B cell (primary cell): Measurements from ENCODE around the gene RWDD4. TPM values are rescaled to one million over a fixed set of nuclear protein-coding genes. Genes with fewer than 3 reads are reported as not detected.

Experiments used
- ATAC-seq: fragments of 200-7000 bp; cut with Tn5 transposase; one replicate; pipeline ENCODE4 v1.10.0; 2021; ENCODE audit warnings: low read depth, mild to moderate bottlenecking, moderate number of reproducible peaks, moderate library complexity
- CTCF ChIA-PET: fragments of 350-600 bp; sonication (Branson Sonifier 250); formaldehyde crosslinking; loops from one replicate; lab custom pipeline; 2021; ENCODE audit warnings: antibody characterized with exemption, inconsistent platforms; lab: Charles Lee
- POLR2A ChIA-PET: fragments of 350-600 bp; sonication (Branson Sonifier 250); formaldehyde crosslinking; loops from one replicate; lab custom pipeline; 2021; ENCODE audit warnings: antibody characterized with exemption; lab: Charles Lee
- DNase-seq: peaks from one replicate; pipeline ENCODE4 v3.0.0; 2013
- H2AFZ ChIP-seq: 2 replicates; pipeline ENCODE4 v1.6.1; 2012; ENCODE audit warnings: mild to moderate bottlenecking, low read depth, low read length; ENCODE audit not compliant: insufficient read depth, poor library complexity, severe bottlenecking
- H3K27ac ChIP-seq, 2 donors: 1 replicate in 1 of 2; 2 replicates in 1 of 2; pipeline ENCODE4 v1.5.1; 2012 to 2013; ENCODE audit warnings: low read length in 2 of 2, mild to moderate bottlenecking in 2 of 2, moderate library complexity in 1 of 2
- H3K27me3 ChIP-seq, 4 experiments: fragments of 200-600 bp in 1 of 4; sonication (generic) in 1 of 4; replicated peaks in 1 of 4; 1 replicate in 2 of 4; 2 replicates in 2 of 4; pipeline versions ENCODE4 v1.6.1 to v1.7.0; 2013 to 2016; ENCODE audit warnings: low read length in 3 of 4, mild to moderate bottlenecking in 2 of 4, mixed read lengths in 1 of 4, moderate library complexity in 1 of 4; ENCODE audit not compliant: insufficient read depth in 4 of 4, control insufficient read depth in 3 of 4; ENCODE audit errors: control extremely low read depth in 1 of 4
- H3K36me3 ChIP-seq, 2 experiments: replicated peaks in 1 of 2; 1 replicate in 1 of 2; 2 replicates in 1 of 2; pipeline versions ENCODE4 v1.6.1 to v1.7.1; 2013; ENCODE audit warnings: low read length in 1 of 2; ENCODE audit not compliant: insufficient read depth in 2 of 2, control insufficient read depth in 1 of 2; ENCODE audit errors: control extremely low read depth in 1 of 2, extremely low read depth in 1 of 2
- H3K4me1 ChIP-seq, 2 donors: fragments of 200-600 bp in 1 of 2; sonication (generic) in 1 of 2; 1 replicate in 1 of 2; 2 replicates in 1 of 2; pipeline versions ENCODE4 v1.5.1 to v1.6.1; 2013 to 2017; ENCODE audit warnings: low read length in 2 of 2; ENCODE audit not compliant: control insufficient read depth in 2 of 2, insufficient read depth in 2 of 2
- H3K4me2 ChIP-seq: replicated peaks from 2 replicates; pipeline ENCODE3; 2012; ENCODE audit warnings: mild to moderate bottlenecking, low read depth, low read length; ENCODE audit not compliant: poor library complexity, severe bottlenecking
- H3K4me3 ChIP-seq, 5 experiments: fragments of 200-600 bp in 1 of 5; sonication (generic) in 1 of 5; 1 replicate in 3 of 5; 2 replicates in 2 of 5; pipeline versions ENCODE4 v1.5.1 to v1.7.0; 2011 to 2016; ENCODE audit warnings: low read length in 4 of 5, mild to moderate bottlenecking in 4 of 5, low read depth in 2 of 5, control low read depth in 1 of 5, moderate library complexity in 1 of 5; ENCODE audit not compliant: insufficient read depth in 1 of 5; ENCODE audit errors: control extremely low read depth in 1 of 5, extremely low read depth in 1 of 5
- H3K79me2 ChIP-seq: fragments of 200-600 bp; sonication (generic); one replicate; pipeline ENCODE4 v1.6.0; 2016; ENCODE audit warnings: low read length; ENCODE audit not compliant: control insufficient read depth, insufficient read depth
- H3K9ac ChIP-seq: fragments of 200-600 bp; sonication (generic); 2 replicates; pipeline ENCODE4 v1.6.1; 2017; ENCODE audit warnings: mild to moderate bottlenecking, low read length, moderate library complexity
- H3K9me3 ChIP-seq, 3 donors: one replicate each; pipeline versions ENCODE4 v1.6.1 to v1.7.1; 2013; ENCODE audit warnings: low read length in 2 of 3; ENCODE audit not compliant: control insufficient read depth in 2 of 3, insufficient read depth in 1 of 3; ENCODE audit errors: control extremely low read depth in 1 of 3
- H4K20me1 ChIP-seq: 2 replicates; pipeline ENCODE4 v1.6.0; 2012; ENCODE audit warnings: mild to moderate bottlenecking, low read length; ENCODE audit not compliant: insufficient read depth, control insufficient read depth, poor library complexity, severe bottlenecking
- H3K27ac Mint-ChIP-seq: one replicate; pipeline ENCODE4 v1.8.0; 2021; ENCODE audit warnings: mixed read lengths
- H3K27me3 Mint-ChIP-seq: one replicate; pipeline ENCODE4 v1.8.0; 2021; ENCODE audit warnings: mixed read lengths
- H3K4me1 Mint-ChIP-seq: one replicate; pipeline ENCODE4 v1.8.0; 2021; ENCODE audit warnings: mixed read lengths
- H3K4me3 Mint-ChIP-seq: one replicate; pipeline ENCODE4 v1.8.0; 2021; ENCODE audit warnings: mixed read lengths
- H3K9me3 Mint-ChIP-seq: one replicate; pipeline ENCODE4 v1.8.0; 2022; ENCODE audit warnings: mixed read lengths; ENCODE audit not compliant: insufficient read depth
- EZH2 ChIP-seq: IDR thresholded peaks from 2 replicates; pipeline ENCODE4 v1.6.1; 2012; ENCODE audit warnings: borderline replicate concordance, low read depth, mild to moderate bottlenecking, moderate library complexity, low read length; ENCODE audit not compliant: insufficient read depth, poor library complexity, severe bottlenecking
- WGBS: methylation state at CpG from one replicate; pipeline ENCODE4 v1.1.5; 2013; ENCODE audit warnings: missing lambda C conversion rate; ENCODE audit not compliant: insufficient coverage; 5-methylcytosine and 5-hydroxymethylcytosine counted together
- intact Hi-C: fragments of 100-400 bp; cut with micrococcal nuclease; formaldehyde crosslinking; loops from one replicate; pipeline ENCODE4 v1.10.0; 2022
- polyA plus RNA-seq: library from polyadenylated mRNA; depleted of rRNA; stranded (reverse); fragments of >200 nt; gene quantifications from 2 replicates; pipeline ENCODE4 v1.2.3, GENCODE V29; 2012
- total RNA-seq, 2 donors: library from RNA; stranded (reverse); fragments of 120-200 nt in 1 of 2; gene quantifications; 1 replicate in 1 of 2; 2 replicates in 1 of 2; pipeline versions ENCODE4 v1.2.3 to v1.2.4, GENCODE V29; 2013 to 2022
- TF ChIP-seq, protein P1 (sequence below): fragments of 200-600 bp; IDR thresholded peaks from one replicate; pipeline ENCODE4 v1.8.0; 2022; ENCODE audit warnings: antibody characterized with exemption, mild to moderate bottlenecking

The RWDD4 gene
- total and polyA plus RNA-seq, 2 donors (not counting 1 experiment from before 2014, with no cell fraction given) = 3.0 to 16.3 TPM

DNA sequence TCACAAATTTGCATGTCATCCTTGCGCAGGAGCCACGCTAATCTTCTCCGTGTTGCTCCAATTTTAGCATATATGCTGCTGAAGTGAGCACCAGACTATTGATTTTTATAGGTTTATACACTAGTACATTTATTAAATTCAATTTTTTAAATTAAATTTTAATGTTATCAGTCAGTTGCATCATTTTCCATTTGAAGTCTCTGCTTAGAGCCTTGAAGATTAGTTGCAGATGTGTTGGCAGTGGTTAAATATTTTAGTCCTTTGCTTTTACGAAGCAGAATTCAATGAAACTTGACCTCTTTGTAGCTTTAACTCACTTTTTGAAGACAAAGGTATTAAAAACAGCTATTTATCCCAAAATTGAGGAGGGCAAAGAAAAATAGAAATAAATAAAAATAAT is 16.6 kb upstream of the RWDD4 start:
- no peak overlapping the region for H3K27ac Mint-ChIP-seq
- DNase-seq (no peak), ATAC-seq (no peak)
- ChIA-PET POLR2A (no interaction called here), CTCF (interaction anchor here (0.7 kb wide), 2 partner anchors 10 to 416 kb away, joined by 3 read pairs; no protein-coding TSS in a partner anchor)
- Histone ChIP-seq H3K4me2 (no peak overlapping the region), H3K27me3 (no peaks in the 10 kb centered on the region), H3K9me3 (no peaks in the 10 kb centered on the region), H3K4me1 (no peaks in the 10 kb centered on the region), H3K27ac (no peak overlapping the region), H3K79me2 (no peaks in the 10 kb centered on the region), H2AFZ (no peak overlapping the region), H4K20me1 (no peaks in the 10 kb centered on the region), H3K9ac (no peak overlapping the region), H3K36me3 (peaks cover 16 to 40% of the 10 kb centered on the region in 2 experiments), H3K4me3 (no peak overlapping the region)
- no peaks in the 10 kb centered on the region for H3K4me1 Mint-ChIP-seq
- WGBS = no CpG with 5 or more reads among the region's 4 CpGs
- H3K9me3 Mint-ChIP-seq = no peaks in the 10 kb centered on the region
- no peaks in the 10 kb centered on the region for H3K27me3 Mint-ChIP-seq
- no peak overlapping the region for H3K4me3 Mint-ChIP-seq
- intact Hi-C loops = no loop called here
- TF ChIP-seq, protein P1, sequence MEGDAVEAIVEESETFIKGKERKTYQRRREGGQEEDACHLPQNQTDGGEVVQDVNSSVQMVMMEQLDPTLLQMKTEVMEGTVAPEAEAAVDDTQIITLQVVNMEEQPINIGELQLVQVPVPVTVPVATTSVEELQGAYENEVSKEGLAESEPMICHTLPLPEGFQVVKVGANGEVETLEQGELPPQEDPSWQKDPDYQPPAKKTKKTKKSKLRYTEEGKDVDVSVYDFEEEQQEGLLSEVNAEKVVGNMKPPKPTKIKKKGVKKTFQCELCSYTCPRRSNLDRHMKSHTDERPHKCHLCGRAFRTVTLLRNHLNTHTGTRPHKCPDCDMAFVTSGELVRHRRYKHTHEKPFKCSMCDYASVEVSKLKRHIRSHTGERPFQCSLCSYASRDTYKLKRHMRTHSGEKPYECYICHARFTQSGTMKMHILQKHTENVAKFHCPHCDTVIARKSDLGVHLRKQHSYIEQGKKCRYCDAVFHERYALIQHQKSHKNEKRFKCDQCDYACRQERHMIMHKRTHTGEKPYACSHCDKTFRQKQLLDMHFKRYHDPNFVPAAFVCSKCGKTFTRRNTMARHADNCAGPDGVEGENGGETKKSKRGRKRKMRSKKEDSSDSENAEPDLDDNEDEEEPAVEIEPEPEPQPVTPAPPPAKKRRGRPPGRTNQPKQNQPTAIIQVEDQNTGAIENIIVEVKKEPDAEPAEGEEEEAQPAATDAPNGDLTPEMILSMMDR = no peak
- TF ChIP-seq EZH2 = no peak

DNA sequence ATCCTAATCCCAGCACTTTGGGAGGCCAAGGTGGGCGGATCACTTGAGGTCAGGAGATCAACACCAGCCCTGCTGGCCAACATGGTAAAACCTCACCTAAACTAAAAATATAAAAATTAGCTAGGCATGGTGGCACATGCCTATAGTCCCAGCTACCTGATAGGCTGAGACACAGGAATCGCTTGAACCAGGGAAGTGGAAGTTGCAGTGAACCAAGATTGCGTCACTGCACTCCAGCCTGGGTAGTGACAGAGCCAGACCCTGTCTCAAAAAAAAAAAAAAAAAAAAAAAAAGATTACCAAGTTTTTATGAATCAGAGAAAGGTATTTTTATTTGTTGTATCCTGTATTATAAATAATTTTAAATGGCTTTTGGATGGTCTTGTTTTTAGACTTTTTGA is 15.2 kb upstream of the RWDD4 start:
- H3K27ac ChIP-seq = no peak overlapping the region
- no peaks in the 10 kb centered on the region for H4K20me1 ChIP-seq
- Mint-ChIP-seq H3K4me3 (no peak overlapping the region), H3K9me3 (no peaks in the 10 kb centered on the region), H3K27me3 (no peaks in the 10 kb centered on the region), H3K4me1 (no peaks in the 10 kb centered on the region), H3K27ac (no peak overlapping the region)
- ATAC-seq (no peak), DNase-seq (no peak)
- H3K9me3 ChIP-seq = no peaks in the 10 kb centered on the region
- intact Hi-C loops = no loop called here
- CTCF ChIA-PET = no interaction called here
- H3K4me2 ChIP-seq = no peak overlapping the region
- no peaks in the 10 kb centered on the region for H3K27me3 ChIP-seq
- no peak overlapping the region for H3K9ac ChIP-seq
- POLR2A ChIA-PET = no interaction called here
- no peak for TF ChIP-seq EZH2
- TF ChIP-seq, protein P1 = no peak
- H2AFZ ChIP-seq = no peak overlapping the region
- H3K36me3 ChIP-seq = peaks cover 15 to 43% of the 10 kb centered on the region in 2 experiments
- WGBS = 100% methylated on average over 1 of the region's 3 CpGs
- H3K79me2 ChIP-seq = no peaks in the 10 kb centered on the region
- no peaks in the 10 kb centered on the region for H3K4me1 ChIP-seq
- no peak overlapping the region for H3K4me3 ChIP-seq
